H1 (cell line): ENCODE measurements around the gene PDZRN3. TPM values are rescaled to one million over a fixed set of nuclear protein-coding genes. Genes with fewer than 3 reads are reported as not detected.

Experiments
- BRCA1 ChIP-seq: IDR thresholded peaks from 2 replicates; pipeline ENCODE4 v1.6.1; 2012; ENCODE audit warnings: low read depth, low read length, improper control_type of control experiment
- RAD21 ChIP-seq, 2 experiments: IDR thresholded peaks in 1 of 2; conservative IDR thresholded peaks in 1 of 2; 2 replicates each; pipeline ENCODE4 v1.6.1; 2011; ENCODE audit warnings: low read depth in 2 of 2, low read length in 2 of 2, improper control_type of control experiment in 1 of 2, inconsistent platforms in 1 of 2, mild to moderate bottlenecking in 1 of 2, moderate library complexity in 1 of 2
- polyA plus RNA-seq, 7 experiments: library from polyadenylated mRNA; depleted of rRNA in 3 of 7; stranded (reverse) in 5 of 7; unstranded in 2 of 7; fragments of >200 nt in 5 of 7; fragments of 200-250 nt in 2 of 7; gene quantifications; 1 replicate in 5 of 7; 2 replicates in 1 of 7; 4 replicates in 1 of 7; pipeline versions ENCODE4 v1.2.1 to v1.2.3, GENCODE V29; 2011 to 2013; ENCODE audit warnings: missing spikeins in 2 of 7, mixed read lengths in 2 of 7
- total RNA-seq: library from RNA; stranded (reverse); fragmentation: NEBNext Ultra II Directional; extraction: Animal tissue kit (Norgen Biotek cat#: 25700); gene quantifications from 2 replicates; pipeline ENCODE4 v1.2.1, GENCODE V29; 2021

The PDZRN3 gene
- total and polyA plus RNA-seq, 2 of the 8 experiments (the other 6 are each of a cell fraction or from before 2014, with no cell fraction given) = 4.2 to 20.5 TPM

DNA sequence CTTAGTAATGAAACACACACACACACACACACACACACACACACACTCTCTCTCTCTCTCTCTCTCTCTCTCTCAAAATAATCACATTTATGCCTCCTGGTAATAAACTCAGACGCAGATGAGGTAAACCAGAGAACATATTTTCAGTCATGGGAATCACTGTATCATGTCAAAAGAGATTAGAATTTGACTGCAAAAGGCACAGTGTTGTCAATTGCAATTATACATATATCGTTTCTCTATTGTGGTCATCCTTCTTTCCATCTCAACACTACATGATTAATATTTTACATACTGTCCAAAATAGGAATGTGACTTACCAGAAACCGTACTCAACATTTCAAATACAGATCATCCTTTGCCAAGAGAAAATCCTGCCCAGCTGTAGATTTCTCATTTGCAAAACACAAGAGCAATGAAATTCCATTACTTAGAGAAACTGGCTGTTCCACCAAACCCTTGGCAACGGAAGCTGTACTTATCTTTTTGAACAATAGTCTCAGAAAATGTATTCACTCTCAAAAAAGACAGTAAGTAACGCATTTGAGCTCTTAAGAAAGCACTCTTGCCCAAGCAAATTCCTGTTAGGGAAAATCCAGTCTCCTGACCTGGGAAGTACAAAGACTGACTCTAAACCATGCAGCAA lies 24.3 kb downstream of the PDZRN3 start (continued):
- TF ChIP-seq BRCA1 (no peak), RAD21 (IDR thresholded peaks at IDR 0.05 in 1 of 2, conservative IDR thresholded peaks at IDR 0.05 in 1 of 2; ENCODE audit: low read depth in 2 of 2, low read length in 2 of 2) (no peak)
